BE2C (cell line): ENCODE data around the gene PCDH15.

Source experiments
- DNase-seq: peaks from one replicate; pipeline ENCODE4 v3.0.0-alpha.2; 2020
- H3K27me3 ChIP-seq: fragments of 250-450 bp; sonication (Bioruptor Pico); 2 replicates; pipeline ENCODE4 v1.5.1; 2020; ENCODE audit warnings: mild to moderate bottlenecking
- H3K36me3 ChIP-seq: fragments of 250-450 bp; sonication (Bioruptor Pico); 2 replicates; pipeline ENCODE4 v1.5.1; 2020; ENCODE audit warnings: mild to moderate bottlenecking
- H3K4me1 ChIP-seq: fragments of 250-450 bp; sonication (Bioruptor Pico); 2 replicates; pipeline ENCODE4 v1.5.1; 2020
- H3K4me3 ChIP-seq: 2 replicates; pipeline ENCODE4 v1.5.1; 2011; ENCODE audit warnings: low read depth, low read length
- H3K9me3 ChIP-seq: fragments of 250-450 bp; sonication (Bioruptor Pico); 2 replicates; pipeline ENCODE4 v1.5.1; 2020
- CTCF ChIP-seq: IDR thresholded peaks from 2 replicates; pipeline ENCODE4 v1.5.1; 2012; ENCODE audit warnings: mild to moderate bottlenecking, low read depth, low read length

The PCDH15 gene

GRCh38 chr10:54585572-54585971, 215.5 kb downstream of the PCDH15 start:
- H3K4me1 ChIP-seq: peaks cover 7% of the 10 kb centered on the region
- H3K4me3 ChIP-seq: no peak overlapping the region
- no peaks in the 10 kb centered on the region for H3K27me3 ChIP-seq
- no peak for TF ChIP-seq CTCF
- no peaks in the 10 kb centered on the region for H3K9me3 ChIP-seq
- no peaks in the 10 kb centered on the region for H3K36me3 ChIP-seq
- no peak for DNase-seq

GRCh38 chr10:54577682-54578081, 223.3 kb downstream of the PCDH15 start:
- TF ChIP-seq CTCF: no peak
- H3K4me3 ChIP-seq: no peak overlapping the region
- H3K4me1 ChIP-seq: no peaks in the 10 kb centered on the region
- H3K36me3 ChIP-seq: no peaks in the 10 kb centered on the region
- no peaks in the 10 kb centered on the region for H3K9me3 ChIP-seq
- no peaks in the 10 kb centered on the region for H3K27me3 ChIP-seq
- no peak for DNase-seq

- TF ChIP-seq CTCF: no peak
- Histone ChIP-seq H3K27me3 (no peaks in the 10 kb centered on the region), H3K4me1 (no peaks in the 10 kb centered on the region), H3K9me3 (no peaks in the 10 kb centered on the region), H3K36me3 (no peaks in the 10 kb centered on the region), H3K4me3 (no peak overlapping the region)
- DNase-seq: no peak
Measured at GRCh38 chr10:54576541-54576940, 224.5 kb downstream of the PCDH15 start.

- Histone ChIP-seq H3K4me3 (no peak overlapping the region), H3K9me3 (no peaks in the 10 kb centered on the region), H3K36me3 (no peaks in the 10 kb centered on the region), H3K27me3 (no peaks in the 10 kb centered on the region), H3K4me1 (no peaks in the 10 kb centered on the region)
- DNase-seq: no peak
- no peak for TF ChIP-seq CTCF
Measured at GRCh38 chr10:54559498-54559897, 241.5 kb downstream of the PCDH15 start.

- Histone ChIP-seq H3K9me3 (no peaks in the 10 kb centered on the region), H3K4me3 (no peak overlapping the region), H3K36me3 (no peaks in the 10 kb centered on the region), H3K27me3 (no peaks in the 10 kb centered on the region), H3K4me1 (no peaks in the 10 kb centered on the region)
- no peak for DNase-seq
- TF ChIP-seq CTCF: no peak
Measured at GRCh38 chr10:54554028-54554427, 247.0 kb downstream of the PCDH15 start.

GRCh38 chr10:54550016-54550415, 251.0 kb downstream of the PCDH15 start:
- no peaks in the 10 kb centered on the region for H3K9me3 ChIP-seq
- no peaks in the 10 kb centered on the region for H3K4me1 ChIP-seq
- no peak for TF ChIP-seq CTCF
- no peak overlapping the region for H3K4me3 ChIP-seq
- no peaks in the 10 kb centered on the region for H3K27me3 ChIP-seq
- H3K36me3 ChIP-seq: no peaks in the 10 kb centered on the region
- DNase-seq: no peak
